ENCODE results near the gene CTSD. TPM values are rescaled to one million over a fixed set of nuclear protein-coding genes. Genes with fewer than 3 reads are reported as not detected.

Gene CTSD
- total and polyA plus RNA-seq, 2 experiments from 2014 or later: 67.1 to 251 TPM

- H3K9me3 Mint-ChIP-seq: peaks cover 4% of the 10 kb centered on the region; the same call in 2 of the 3 replicates
- Histone ChIP-seq H3K27me3 (ENCODE audit: insufficient read depth) (no peaks in the 10 kb centered on the region), H2AFZ (no peak overlapping the region), H3K9me2 (ENCODE audit: insufficient read depth) (peaks cover 4% of the 10 kb centered on the region; the same call in 1 of the 2 replicates), H3K4me1 (ENCODE audit: insufficient read depth) (no peaks in the 10 kb centered on the region), H3K36me3 (ENCODE audit: insufficient read depth) (no peaks in the 10 kb centered on the region), H3F3A (replicated peaks; ENCODE audit: low read depth) (no peaks in the 10 kb centered on the region), H3K4me3 (no peak overlapping the region), H3K79me2 (replicated peaks; ENCODE audit: insufficient read depth) (no peaks in the 10 kb centered on the region), H3K4me2 (no peak overlapping the region), H4K20me1 (replicated peaks; ENCODE audit: insufficient read depth) (no peaks in the 10 kb centered on the region), H3K27ac (ENCODE audit: low read depth) (no peak overlapping the region)
- H3K4me1 Mint-ChIP-seq: peaks cover 2% of the 10 kb centered on the region; the same call in 2 of the 3 replicates
- TF ChIP-seq EZH2 (IDR thresholded peaks at IDR 0.05; ENCODE audit: low read depth, unreplicated experiment): no peak
- no peak for TF ChIP-seq CREB1 (CRISPR knock-in tag; IDR thresholded peaks at IDR 0.05; ENCODE audit: low read depth)
- no peak for TF ChIP-seq EZH2phosphoT487 (IDR thresholded peaks at IDR 0.05; ENCODE audit: unreplicated experiment)
- no peak for TF ChIP-seq REST (IDR thresholded peaks at IDR 0.05; ENCODE audit: unreplicated experiment)
- no peak for TF ChIP-seq ZNF462 (CRISPR knock-in tag; IDR thresholded peaks at IDR 0.05)
- TF ChIP-seq STAT1 (IDR thresholded peaks at IDR 0.05; ENCODE audit: unreplicated experiment): no peak
- no peak for TF ChIP-seq ETS1 (IDR thresholded peaks at IDR 0.05)
- no peak for TF ChIP-seq ZNF331 (CRISPR knock-in tag; IDR thresholded peaks at IDR 0.05; ENCODE audit: low read depth)
- no peak for TF ChIP-seq CTCF (conservative IDR thresholded peaks at IDR 0.05; ENCODE audit: low read depth in 2 of 2)
- no peak for TF ChIP-seq JUNB (IDR thresholded peaks at IDR 0.05; ENCODE audit: unreplicated experiment)
- no peak for TF ChIP-seq ZNF114 (CRISPR knock-in tag; IDR thresholded peaks at IDR 0.05)
- TF ChIP-seq NANOG (IDR thresholded peaks at IDR 0.05; ENCODE audit: borderline replicate concordance): no peak
- no peak for TF ChIP-seq POLR2AphosphoS5 (IDR thresholded peaks at IDR 0.05; ENCODE audit: low read depth)
- H3K36me3 Mint-ChIP-seq (ENCODE audit: low read depth): peaks cover 2% of the 10 kb centered on the region; the same call in 1 of the 3 replicates
- no peak overlapping the region for H3K4me3 Mint-ChIP-seq
- no peak for ATAC-seq
- DNase-seq (ENCODE audit: low spot score): no peak
- peaks cover 20% of the 10 kb centered on the region for H3K27me3 Mint-ChIP-seq (ENCODE audit: insufficient read depth, low read depth, poor library complexity)
- H3K27ac Mint-ChIP-seq: no peak overlapping the region; the same call in 1 of the 2 replicates
Observed at GRCh38 chr11:1780700-1781592, 17.2 kb upstream of the CTSD start.

Measured in GM23338 (cell line).